Measurements from ENCODE around the gene EPHA2.

The EPHA2 gene

GRCh38 chr1:16176653-16177052 lies 20.8 kb upstream of the EPHA2 start:
- no peak for TF ChIP-seq CTCF (IDR thresholded peaks at IDR 0.05; ENCODE audit: control insufficient read depth, extremely low read depth, insufficient read depth)
- no peak overlapping the region for H3K4me3 ChIP-seq (ENCODE audit: low read depth, low read length)
- no peak for DNase-seq (ENCODE audit: low read depth)

- no peak overlapping the region for H3K4me3 ChIP-seq (ENCODE audit: low read depth, low read length)
- no peak for TF ChIP-seq CTCF (IDR thresholded peaks at IDR 0.05; ENCODE audit: control insufficient read depth, extremely low read depth, insufficient read depth)
- no peak for DNase-seq (ENCODE audit: low read depth)
Measured at GRCh38 chr1:16175610-16176553, 20.0 kb upstream of the EPHA2 start.

- no peak for TF ChIP-seq CTCF (IDR thresholded peaks at IDR 0.05; ENCODE audit: control insufficient read depth, extremely low read depth, insufficient read depth)
Measured at GRCh38 chr1:16174886-16175598, 19.2 kb upstream of the EPHA2 start.

GRCh38 chr1:16174261-16174868 lies 18.5 kb upstream of the EPHA2 start:
- no peak for TF ChIP-seq CTCF (IDR thresholded peaks at IDR 0.05; ENCODE audit: control insufficient read depth, extremely low read depth, insufficient read depth)
- H3K4me3 ChIP-seq (ENCODE audit: low read depth, low read length), result no peak overlapping the region
- no peak for DNase-seq (ENCODE audit: low read depth)

More at GRCh38 chr1:16174886-16175598, 19.2 kb upstream of the EPHA2 start:
- no peak overlapping the region for H3K4me3 ChIP-seq (ENCODE audit: low read depth, low read length)
- DNase-seq (ENCODE audit: low read depth), result no peak

GRCh38 chr1:16173447-16174260 lies 17.8 kb upstream of the EPHA2 start:
- H3K4me3 ChIP-seq (ENCODE audit: low read depth, low read length), result no peak overlapping the region
- TF ChIP-seq CTCF (IDR thresholded peaks at IDR 0.05; ENCODE audit: control insufficient read depth, extremely low read depth, insufficient read depth), result no peak
- DNase-seq (ENCODE audit: low read depth), result no peak

- TF ChIP-seq CTCF (IDR thresholded peaks at IDR 0.05; ENCODE audit: control insufficient read depth, extremely low read depth, insufficient read depth), result no peak
- no peak overlapping the region for H3K4me3 ChIP-seq (ENCODE audit: low read depth, low read length)
- no peak for DNase-seq (ENCODE audit: low read depth)
Measured at GRCh38 chr1:16172964-16173446, 17.1 kb upstream of the EPHA2 start.
